SK-N-SH (cell line): ENCODE data around the gene NUDT22.

Source experiments
- EP300 ChIP-seq, 2 experiments: IDR thresholded peaks; 2 replicates each; pipeline versions ENCODE4 v1.4.0 to v1.6.1; 2012; ENCODE audit warnings: borderline replicate concordance in 1 of 2, low read depth in 1 of 2, low read length in 1 of 2
- EZH2phosphoT487 ChIP-seq: fragments of 200-600 bp; sonication (generic); IDR thresholded peaks from 2 replicates; pipeline ENCODE4 v1.6.1; 2017; ENCODE audit warnings: low read depth, mixed run types, mild to moderate bottlenecking, antibody characterized with exemption, moderate library complexity, borderline replicate concordance
- JUND ChIP-seq: IDR thresholded peaks from 2 replicates; pipeline ENCODE4 v1.4.0; 2012
- TF ChIP-seq, protein P1 (sequence below): fragments of 200-600 bp; sonication (generic); IDR thresholded peaks from 2 replicates; pipeline ENCODE4 v1.6.1; 2017; ENCODE audit warnings: antibody characterized with exemption, mild to moderate bottlenecking, moderate library complexity

DNA sequence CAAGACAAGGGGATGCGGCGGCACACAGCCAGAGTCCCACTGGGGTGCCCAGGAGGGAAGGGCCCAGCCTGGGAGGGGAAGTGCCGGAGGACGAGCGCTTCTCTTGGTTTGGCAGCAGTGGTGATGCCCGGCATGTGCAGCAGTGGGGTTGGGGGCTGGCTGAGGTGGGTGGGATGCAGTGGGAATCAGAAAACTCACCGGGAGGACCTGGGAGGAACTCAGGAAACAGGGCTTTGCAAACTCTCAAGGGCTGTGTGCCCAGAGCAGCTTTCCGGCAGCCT is 16.6 kb upstream of the NUDT22 start:
- TF ChIP-seq EP300 (IDR thresholded peaks at IDR 0.05; ENCODE audit: borderline replicate concordance in 1 of 2, low read depth in 1 of 2, low read length in 1 of 2) (no peak), EZH2phosphoT487 (no peak), JUND (no peak)
- TF ChIP-seq, protein P1, sequence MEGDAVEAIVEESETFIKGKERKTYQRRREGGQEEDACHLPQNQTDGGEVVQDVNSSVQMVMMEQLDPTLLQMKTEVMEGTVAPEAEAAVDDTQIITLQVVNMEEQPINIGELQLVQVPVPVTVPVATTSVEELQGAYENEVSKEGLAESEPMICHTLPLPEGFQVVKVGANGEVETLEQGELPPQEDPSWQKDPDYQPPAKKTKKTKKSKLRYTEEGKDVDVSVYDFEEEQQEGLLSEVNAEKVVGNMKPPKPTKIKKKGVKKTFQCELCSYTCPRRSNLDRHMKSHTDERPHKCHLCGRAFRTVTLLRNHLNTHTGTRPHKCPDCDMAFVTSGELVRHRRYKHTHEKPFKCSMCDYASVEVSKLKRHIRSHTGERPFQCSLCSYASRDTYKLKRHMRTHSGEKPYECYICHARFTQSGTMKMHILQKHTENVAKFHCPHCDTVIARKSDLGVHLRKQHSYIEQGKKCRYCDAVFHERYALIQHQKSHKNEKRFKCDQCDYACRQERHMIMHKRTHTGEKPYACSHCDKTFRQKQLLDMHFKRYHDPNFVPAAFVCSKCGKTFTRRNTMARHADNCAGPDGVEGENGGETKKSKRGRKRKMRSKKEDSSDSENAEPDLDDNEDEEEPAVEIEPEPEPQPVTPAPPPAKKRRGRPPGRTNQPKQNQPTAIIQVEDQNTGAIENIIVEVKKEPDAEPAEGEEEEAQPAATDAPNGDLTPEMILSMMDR, result no peak
